Measurements from ENCODE around the gene SURF1. TPM values are rescaled to one million over a fixed set of nuclear protein-coding genes. Genes with fewer than 3 reads are reported as not detected.

The SURF1 gene
- total RNA-seq, 1 experiment from 2014 or later = 45.6 TPM

- BruUV-seq (replicated peaks) = no TSS peak
- POLR2A ChIA-PET = interaction anchor here (0.6 kb wide), 1 partner anchor 24 kb away, joined by 3 read pairs; no protein-coding TSS in a partner anchor
- no peak for TF ChIP-seq REST (IDR thresholded peaks at IDR 0.05; ENCODE audit: insufficient read depth in 1 of 2, low read depth in 2 of 2, low read length in 1 of 2)
- no peak for TF ChIP-seq POLR2AphosphoS5 (IDR thresholded peaks at IDR 0.05; ENCODE audit: low read depth, low read length)
- TF ChIP-seq CTCF (IDR thresholded peaks at IDR 0.05) = no peak
- Histone ChIP-seq H3K36me3 (ENCODE audit: control insufficient read depth, insufficient read depth, low read length) (peaks cover 5% of the 10 kb centered on the region; the same call in 1 of the 2 replicates), H3K27ac (ENCODE audit: low read length) (no peak overlapping the region), H3K9me3 (ENCODE audit: control insufficient read depth, insufficient read depth, low read depth, low read length) (no peaks in the 10 kb centered on the region), H3K27me3 (ENCODE audit: control insufficient read depth, insufficient read depth, low read length) (no peaks in the 10 kb centered on the region), H3K4me3 (ENCODE audit: low read depth in 2 of 2, low read length in 2 of 2) (no peak overlapping the region), H3K4me1 (ENCODE audit: control insufficient read depth, insufficient read depth, low read length) (peaks cover 9% of the 10 kb centered on the region)
- CTCF ChIA-PET = interaction anchor here (0.6 kb wide), 1 partner anchor 67 kb away, joined by 3 read pairs; no protein-coding TSS in a partner anchor
- in situ Hi-C loops (cut with HindIII; ENCODE audit: low pct_unique_long_range_greater_than_20kb, low sequenced_read_pairs) = no loop called here
- DNase-seq (ENCODE audit: low read depth, low spot score) (no peak), ATAC-seq (no peak)
- intact Hi-C loops (cut with micrococcal nuclease; ENCODE audit: unreplicated experiment) = no loop called here
Measured at GRCh38 chr9:133379153-133380086, 23.1 kb upstream of the SURF1 start.

DNA sequence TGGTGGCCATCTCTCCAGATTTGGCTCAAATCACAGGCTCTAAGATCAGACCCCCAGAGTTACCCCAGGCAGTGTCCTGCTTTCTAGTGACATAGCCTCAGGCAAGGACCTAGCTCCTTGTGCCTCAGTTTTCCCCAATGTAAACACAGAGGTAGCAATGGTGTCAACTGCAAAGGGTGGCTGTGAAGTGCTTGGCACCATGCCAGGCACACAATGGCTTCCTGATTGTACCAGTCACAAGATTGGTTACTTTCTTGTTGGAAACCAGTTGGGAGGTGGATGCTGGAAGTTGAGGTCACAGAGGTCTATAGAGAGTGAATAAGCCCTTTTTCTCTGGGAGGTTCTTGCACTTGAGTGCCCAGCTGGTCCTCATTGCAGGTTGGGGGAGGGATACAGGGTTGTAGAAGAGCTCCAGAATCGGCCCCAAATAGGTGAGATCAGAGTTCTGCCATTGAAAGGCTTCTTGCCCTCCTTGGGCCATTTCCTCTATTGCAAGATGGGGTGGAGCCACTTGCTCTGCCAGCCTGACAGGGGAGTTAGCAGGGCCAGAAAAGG lies 22.2 kb upstream of the SURF1 start:
- DNase-seq (ENCODE audit: low read depth, low spot score) = no peak
- intact Hi-C loops (cut with micrococcal nuclease; ENCODE audit: unreplicated experiment) = no loop called here
- Histone ChIP-seq H3K27ac (ENCODE audit: low read length) (no peak overlapping the region; the same call in 1 of the 2 replicates), H3K4me1 (ENCODE audit: control insufficient read depth, insufficient read depth, low read length) (peaks cover 13% of the 10 kb centered on the region), H3K9me3 (ENCODE audit: control insufficient read depth, insufficient read depth, low read depth, low read length) (no peaks in the 10 kb centered on the region), H3K4me3 (ENCODE audit: low read depth in 2 of 2, low read length in 2 of 2) (no peak overlapping the region), H3K27me3 (ENCODE audit: control insufficient read depth, insufficient read depth, low read length) (no peaks in the 10 kb centered on the region), H3K36me3 (ENCODE audit: control insufficient read depth, insufficient read depth, low read length) (peaks cover 5% of the 10 kb centered on the region; the same call in 1 of the 2 replicates)
- no peak for TF ChIP-seq CTCF (IDR thresholded peaks at IDR 0.05)
- no peak for TF ChIP-seq SIN3A (IDR thresholded peaks at IDR 0.05; ENCODE audit: borderline replicate concordance, insufficient read depth, low read depth, low read length)
- no peak for TF ChIP-seq REST (IDR thresholded peaks at IDR 0.05; ENCODE audit: insufficient read depth in 1 of 2, low read depth in 2 of 2, low read length in 1 of 2)
- no peak for TF ChIP-seq POLR2AphosphoS5 (IDR thresholded peaks at IDR 0.05; ENCODE audit: low read depth, low read length)
- TF ChIP-seq TCF7L2 (IDR thresholded peaks at IDR 0.05; ENCODE audit: low read depth, low read length) = no peak
- ChIA-PET POLR2A (no interaction called here), CTCF (interaction anchor here (0.9 kb wide), 1 partner anchor 20 kb away, joined by 4 read pairs; no protein-coding TSS in a partner anchor)
- in situ Hi-C loops (cut with HindIII; ENCODE audit: low pct_unique_long_range_greater_than_20kb, low sequenced_read_pairs) = no loop called here
- no TSS peak for BruUV-seq (replicated peaks)
- no peak for ATAC-seq
